Right ventricle myocardium inferior (tissue), 1 donor: ENCODE measurements around the gene DENND10. TPM values are rescaled to one million over a fixed set of nuclear protein-coding genes. Genes with fewer than 3 reads are reported as not detected.

Experiments
- ATAC-seq: fragments of 200-7000 bp; cut with Tn5 transposase; one replicate; pipeline ENCODE4 v1.9.1; 2020; ENCODE audit warnings: mild to moderate bottlenecking, moderate library complexity
- DNase-seq: peaks from one replicate; pipeline ENCODE4 v3.0.0; 2021; ENCODE audit errors: missing footprints
- intact Hi-C: fragments of 100-400 bp; cut with DNase I; formaldehyde crosslinking; loops from one replicate; pipeline ENCODE4 v1.11.0; 2022
- long read RNA-seq: library from polyadenylated mRNA; unstranded; transcript quantifications from one replicate; pipeline ENCODE4 v2.0.0, GENCODE V29; 2021
- total RNA-seq: library from RNA; stranded (reverse); fragmentation: NEBNext Ultra II Directional; extraction: Animal tissue kit (Norgen Biotek cat#: 25700); gene quantifications from one replicate; pipeline ENCODE4 v1.2.1, GENCODE V29; 2021
- donor health status: DM: no; HTN: yes; CAD: no; lungs with severe emphysema.

Gene DENND10, protein sequence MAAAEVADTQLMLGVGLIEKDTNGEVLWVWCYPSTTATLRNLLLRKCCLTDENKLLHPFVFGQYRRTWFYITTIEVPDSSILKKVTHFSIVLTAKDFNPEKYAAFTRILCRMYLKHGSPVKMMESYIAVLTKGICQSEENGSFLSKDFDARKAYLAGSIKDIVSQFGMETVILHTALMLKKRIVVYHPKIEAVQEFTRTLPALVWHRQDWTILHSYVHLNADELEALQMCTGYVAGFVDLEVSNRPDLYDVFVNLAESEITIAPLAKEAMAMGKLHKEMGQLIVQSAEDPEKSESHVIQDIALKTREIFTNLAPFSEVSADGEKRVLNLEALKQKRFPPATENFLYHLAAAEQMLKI
- 20.2 TPM for total RNA-seq
- long read RNA-seq, transcript FAM45A-201 (9 exons, 1,648 nt) = major isoform, 5 of 16 reads
- long read RNA-seq, partial matches to known transcripts = 0 of 16 reads
- long read RNA-seq, other reads (novel, unspliced or antisense) = 8 of 16 reads

DNA sequence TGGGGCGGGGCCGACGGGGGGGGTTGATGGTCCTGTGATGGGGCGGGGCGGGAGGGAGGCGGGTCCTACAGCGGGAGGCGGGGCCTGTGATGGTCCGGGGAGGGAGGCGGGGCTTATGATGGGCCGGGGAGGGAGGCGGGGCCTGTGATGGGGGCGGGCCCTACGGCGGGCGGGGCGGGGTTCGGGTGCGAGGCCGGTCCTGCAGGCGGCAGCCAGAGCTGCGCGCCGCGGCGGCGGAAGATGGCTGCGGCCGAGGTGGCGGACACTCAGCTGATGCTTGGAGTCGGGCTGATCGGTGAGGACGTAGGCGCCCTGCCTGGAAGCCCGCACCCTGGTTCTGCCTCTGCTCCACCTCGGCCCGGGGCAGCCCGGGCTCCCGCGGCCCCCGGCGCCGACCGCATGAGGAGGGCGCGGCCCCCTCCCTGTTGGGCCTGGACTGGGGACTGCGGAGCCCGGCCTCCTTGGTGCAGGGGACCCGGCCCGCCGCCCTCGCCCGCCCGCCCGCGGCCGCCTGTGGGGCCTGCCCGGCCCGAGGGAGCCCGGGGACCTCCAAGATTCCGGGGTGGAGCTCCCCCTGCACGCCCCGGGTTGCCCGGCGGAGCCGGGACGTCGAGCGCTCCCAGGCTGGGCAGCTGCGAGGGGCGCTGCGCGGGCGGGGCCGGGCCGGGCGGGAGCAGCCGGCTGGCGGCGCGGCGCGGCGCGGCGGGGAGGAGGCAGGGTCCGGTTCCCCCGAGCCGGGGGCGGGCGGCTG lies at the start of gene DENND10:
DENND10 (plus strand) TSS at position 211 of the 751 bp plus-strand sequence; CDS start at position 241, 30 bp downstream.
- DNase-seq (peak; percentile 91), ATAC-seq (peak; percentile 96)
- intact Hi-C loops = loop anchor here (2.0 kb wide), 1 partner anchor 23 kb away; the partner anchor contains the start of gene EIF3A

DNA sequence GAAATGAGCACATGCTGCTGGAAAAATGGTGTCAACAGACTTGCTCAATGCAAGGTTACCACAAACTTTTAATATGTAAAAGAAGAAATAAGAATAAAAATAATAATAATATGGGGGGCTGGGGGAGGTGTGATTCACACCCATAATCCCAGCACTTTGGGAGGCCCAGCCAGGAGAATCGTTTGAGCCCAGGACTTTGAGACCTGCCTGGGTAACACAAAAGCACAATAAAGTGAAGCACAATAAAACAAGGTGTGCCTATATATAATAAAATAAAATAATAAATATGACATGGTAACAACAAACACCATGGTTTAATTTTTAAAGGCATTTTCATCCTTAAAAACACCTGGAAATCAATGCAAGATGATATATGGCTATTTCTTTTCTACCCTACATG lies 48.4 kb upstream of the DENND10 start:
- no peak for ATAC-seq
- intact Hi-C loops = no loop called here

DNA sequence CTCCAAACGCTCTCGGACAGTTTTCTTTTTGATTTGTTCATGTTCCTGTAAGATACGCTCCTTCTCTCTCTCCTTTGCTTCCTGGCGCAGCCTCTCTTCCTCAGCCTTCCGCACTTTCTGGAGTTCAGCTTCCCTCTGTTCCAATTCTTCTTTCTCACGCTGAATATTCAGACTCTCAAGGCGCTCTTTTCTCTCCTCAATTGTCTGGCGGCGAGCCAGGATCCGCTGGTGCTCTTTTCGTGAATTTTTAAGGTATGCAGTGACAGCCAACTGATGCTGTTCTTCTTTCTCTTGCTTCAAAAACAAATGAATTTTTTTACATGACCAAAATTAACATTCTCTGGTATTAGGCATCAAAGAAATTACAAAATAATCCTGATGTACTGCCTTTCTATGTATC lies 45.9 kb upstream of the DENND10 start:
- intact Hi-C loops = no loop called here
- ATAC-seq (no peak), DNase-seq (no peak)

More for the DNA sequence above, 48.4 kb upstream of the DENND10 start:
- no peak for DNase-seq

DNA sequence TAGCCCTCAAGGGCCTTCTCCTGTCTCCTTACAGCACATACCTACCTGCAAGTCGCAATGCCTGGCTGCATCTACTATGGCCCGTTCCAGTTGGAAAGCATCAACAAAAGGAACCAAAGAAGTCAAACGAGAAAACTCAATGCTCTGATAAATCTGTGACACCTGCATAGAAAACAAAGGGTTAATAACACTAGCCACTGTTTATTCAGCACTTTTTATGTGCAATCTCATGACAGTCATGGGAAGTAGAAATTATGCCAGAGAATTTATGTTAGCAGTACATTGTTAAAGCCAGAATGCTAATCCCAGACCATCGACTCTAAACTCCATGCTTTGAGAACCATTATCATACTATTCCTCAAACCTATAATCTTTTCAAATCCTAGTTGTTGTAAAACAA lies 44.4 kb upstream of the DENND10 start:
- intact Hi-C loops = no loop called here
- ATAC-seq = no peak
- no peak for DNase-seq

DNA sequence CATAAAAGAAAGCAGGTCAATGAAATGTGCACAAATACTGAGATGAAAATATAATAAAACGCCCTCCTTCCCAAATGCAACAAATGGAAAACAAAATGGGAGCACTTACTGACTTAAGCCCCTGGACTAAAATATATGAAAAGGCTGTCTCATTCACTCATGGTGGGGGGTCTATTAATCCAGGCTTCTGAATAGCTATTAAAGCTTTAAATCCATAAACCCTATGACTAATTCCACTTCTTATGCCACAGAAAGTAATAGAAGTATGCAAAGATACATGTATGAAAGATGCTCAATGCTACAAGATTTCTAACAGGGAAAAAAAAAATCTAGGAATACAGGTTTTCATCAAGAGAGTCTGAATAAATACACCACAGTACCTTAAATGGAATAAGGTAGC lies 43.8 kb upstream of the DENND10 start:
- intact Hi-C loops = loop anchor here (10.0 kb wide), 1 partner anchor 515 kb away; no protein-coding TSS in a partner anchor
- no peak for DNase-seq
- no peak for ATAC-seq

DNA sequence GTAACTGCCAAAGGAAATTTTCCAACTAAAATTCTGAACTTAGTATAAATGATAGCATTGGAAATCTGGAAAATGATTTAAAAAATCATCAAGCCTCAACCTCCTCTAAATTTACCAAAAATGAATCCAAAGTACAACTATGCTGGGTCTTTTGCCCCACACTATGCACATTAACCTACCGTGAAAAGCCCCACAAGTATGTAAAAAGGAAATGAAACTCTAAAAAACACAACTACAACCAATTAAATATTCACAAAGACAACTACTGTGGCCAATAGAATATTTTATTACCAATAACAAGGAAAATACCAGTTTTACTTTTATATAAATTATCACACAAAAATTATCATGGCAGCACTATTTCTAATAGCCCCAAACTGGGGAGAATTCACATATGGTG lies 42.6 kb upstream of the DENND10 start:
- no peak for ATAC-seq
- intact Hi-C loops = loop anchor here (10.0 kb wide), 1 partner anchor 513 kb away; no protein-coding TSS in a partner anchor
- no peak for DNase-seq

DNA sequence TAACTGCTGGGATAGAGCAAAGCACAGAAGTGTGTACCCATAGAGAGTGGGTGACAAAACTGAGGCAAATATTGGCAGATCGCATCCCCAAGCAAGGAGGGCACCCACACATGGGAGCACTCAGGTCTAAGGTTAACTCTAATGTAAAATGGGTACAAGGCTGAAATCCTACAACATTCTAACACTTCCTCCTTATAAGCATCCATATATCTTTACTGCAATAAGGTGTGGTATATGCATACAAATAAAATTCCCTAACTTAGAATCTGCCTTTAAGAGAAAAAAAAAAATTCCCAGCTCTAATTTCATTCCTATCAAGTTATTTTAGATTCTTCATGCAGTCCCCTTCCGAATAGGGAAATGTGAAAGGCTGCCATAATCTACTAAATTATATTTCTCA lies 42.0 kb upstream of the DENND10 start:
- ATAC-seq = no peak
- DNase-seq = no peak
- intact Hi-C loops = loop anchor here (10.0 kb wide), 1 partner anchor 513 kb away; no protein-coding TSS in a partner anchor

DNA sequence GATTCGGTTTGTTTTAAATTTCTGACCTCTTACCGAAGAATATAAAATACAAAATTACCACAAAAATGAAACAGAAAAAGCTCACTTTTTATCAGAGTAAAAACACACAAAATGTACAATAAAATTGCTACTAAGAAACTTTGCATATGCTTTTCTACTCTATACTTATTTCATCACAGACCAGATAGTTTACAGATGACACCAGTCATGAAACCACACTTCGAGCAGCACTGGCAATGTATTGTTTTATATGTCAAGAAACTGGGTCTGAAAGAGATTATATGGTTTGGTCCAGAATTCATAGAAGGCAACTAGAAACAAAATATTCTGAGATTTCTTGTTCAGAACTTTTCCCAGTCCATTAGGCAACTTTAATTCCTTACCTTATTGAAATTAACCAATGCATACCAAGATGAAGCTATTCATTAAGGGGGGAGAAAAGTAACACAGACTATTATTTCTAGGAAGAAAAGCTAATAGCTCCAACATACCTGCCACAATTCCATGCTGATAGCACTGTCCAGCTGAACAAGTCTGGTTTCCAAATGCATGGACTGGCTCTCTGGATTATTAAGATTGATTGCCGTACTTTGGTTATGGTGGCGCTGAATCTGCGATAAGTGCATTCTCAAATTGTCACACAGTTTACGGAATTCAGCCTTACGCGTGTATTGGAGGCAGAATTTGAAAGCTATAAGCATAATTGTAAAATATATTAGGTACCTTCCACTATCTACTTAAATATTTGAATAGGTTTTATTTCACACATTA lies 33.3 kb upstream of the DENND10 start:
- ATAC-seq = no peak
- no peak for DNase-seq
- intact Hi-C loops = no loop called here

DNA sequence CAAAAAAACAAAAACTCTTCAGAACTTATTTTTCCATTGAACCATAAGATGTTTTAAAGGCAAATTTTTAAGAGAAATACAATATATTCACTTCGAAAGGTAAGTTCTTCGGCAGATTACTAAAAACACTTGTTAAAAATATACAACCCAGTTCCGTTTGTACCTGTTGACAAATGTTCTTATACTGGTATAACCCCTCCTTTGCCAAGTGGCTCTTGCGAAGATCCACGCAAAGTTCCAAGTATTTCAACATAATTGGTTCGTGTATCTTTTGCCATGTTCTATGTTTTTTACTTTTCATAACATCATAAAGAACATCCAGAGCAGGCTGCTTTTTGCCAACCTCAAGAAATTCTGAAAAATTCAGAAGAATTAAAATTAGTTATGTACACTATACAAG lies 30.3 kb upstream of the DENND10 start:
- ATAC-seq (no peak), DNase-seq (no peak)
- intact Hi-C loops = no loop called here

DNA sequence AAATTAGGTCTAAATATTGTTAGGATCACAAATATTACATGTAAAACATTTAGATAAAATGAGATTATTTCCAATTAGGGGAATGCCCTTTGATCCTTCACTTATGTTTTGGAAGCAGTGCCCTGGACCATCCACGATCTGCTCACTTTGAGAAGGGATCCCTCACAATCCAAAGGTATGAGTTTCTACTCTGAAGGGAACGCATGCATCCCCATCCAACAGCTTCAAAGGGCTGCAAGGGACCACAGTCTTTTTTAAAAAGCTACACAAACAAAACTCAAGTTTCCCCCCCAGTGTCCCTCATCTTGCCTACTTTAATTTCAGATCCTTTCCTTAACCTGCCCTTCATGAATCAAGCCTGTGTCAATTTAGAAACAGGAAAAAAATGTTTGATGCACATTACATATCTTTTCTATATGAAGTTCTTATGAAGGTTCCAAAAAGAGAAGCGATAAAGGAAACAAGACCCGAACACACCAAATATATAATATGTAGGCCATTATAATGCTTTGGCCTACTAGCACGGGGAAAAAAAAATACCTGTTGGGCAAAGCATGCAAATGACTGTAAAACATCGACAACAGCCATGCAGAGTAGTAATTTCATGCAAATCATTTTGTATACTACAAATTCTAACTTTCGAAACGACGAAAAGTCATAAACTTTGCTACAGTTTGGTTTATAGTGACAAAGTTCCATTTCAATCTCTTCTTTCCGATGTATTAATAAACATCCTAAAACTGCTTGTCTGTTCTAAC lies 25.3 kb upstream of the DENND10 start:
- no peak for ATAC-seq
- no peak for DNase-seq
- intact Hi-C loops = loop anchor here (5.0 kb wide), 1 partner anchor 46 kb away; no protein-coding TSS in a partner anchor

DNA sequence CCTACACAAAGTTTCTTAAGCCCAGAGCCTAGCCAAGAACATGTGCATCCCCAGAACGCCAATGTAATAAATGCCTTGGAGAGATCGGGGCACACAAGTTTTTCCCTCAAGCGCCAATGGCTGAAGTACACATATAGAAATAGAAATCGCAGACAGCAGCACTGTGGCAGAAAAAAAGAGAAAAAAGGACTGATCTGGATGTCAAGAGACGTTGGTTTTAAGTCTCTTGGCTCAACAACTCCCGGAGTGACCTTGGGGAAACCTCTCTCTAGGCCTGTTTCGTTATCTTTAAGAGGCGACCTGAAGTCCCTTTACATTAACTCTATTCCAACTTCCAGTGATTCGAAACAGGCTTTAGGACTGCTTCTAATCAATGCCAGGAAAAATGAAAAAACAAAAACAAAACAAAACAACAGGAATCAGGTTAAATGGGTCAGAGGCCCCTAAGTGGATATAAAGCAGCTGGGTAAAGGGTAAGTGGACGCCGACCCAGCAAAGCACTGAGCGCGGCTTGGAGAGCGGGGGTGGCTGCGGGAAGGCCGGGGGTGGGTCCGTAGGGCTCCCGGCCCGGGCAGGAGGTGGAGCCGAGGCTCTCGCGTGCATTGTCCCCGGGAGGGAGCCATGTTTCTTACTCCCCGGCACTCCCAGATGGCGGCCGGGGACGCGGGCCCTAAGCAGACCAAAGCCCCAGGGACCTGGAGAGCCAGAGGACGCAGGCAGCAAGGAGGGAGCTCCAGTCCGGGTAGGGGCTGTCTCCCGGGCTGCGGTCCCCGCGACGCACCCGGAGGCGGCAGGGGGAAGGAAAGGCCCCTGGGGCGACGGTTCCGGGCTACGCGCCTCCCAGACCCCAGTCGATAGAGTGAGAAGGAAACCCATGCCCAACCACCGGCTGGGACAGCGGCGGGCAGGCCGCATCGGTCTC lies 24.1 kb upstream of the DENND10 start:
- DNase-seq (peak; percentile 88), ATAC-seq (peak; percentile 88)
- intact Hi-C loops = loop anchor here (2.0 to 5.0 kb wide), 3 partner anchors 25 to 87 kb away; partner anchors contain the start of genes DENND10 and SFXN4

DNA sequence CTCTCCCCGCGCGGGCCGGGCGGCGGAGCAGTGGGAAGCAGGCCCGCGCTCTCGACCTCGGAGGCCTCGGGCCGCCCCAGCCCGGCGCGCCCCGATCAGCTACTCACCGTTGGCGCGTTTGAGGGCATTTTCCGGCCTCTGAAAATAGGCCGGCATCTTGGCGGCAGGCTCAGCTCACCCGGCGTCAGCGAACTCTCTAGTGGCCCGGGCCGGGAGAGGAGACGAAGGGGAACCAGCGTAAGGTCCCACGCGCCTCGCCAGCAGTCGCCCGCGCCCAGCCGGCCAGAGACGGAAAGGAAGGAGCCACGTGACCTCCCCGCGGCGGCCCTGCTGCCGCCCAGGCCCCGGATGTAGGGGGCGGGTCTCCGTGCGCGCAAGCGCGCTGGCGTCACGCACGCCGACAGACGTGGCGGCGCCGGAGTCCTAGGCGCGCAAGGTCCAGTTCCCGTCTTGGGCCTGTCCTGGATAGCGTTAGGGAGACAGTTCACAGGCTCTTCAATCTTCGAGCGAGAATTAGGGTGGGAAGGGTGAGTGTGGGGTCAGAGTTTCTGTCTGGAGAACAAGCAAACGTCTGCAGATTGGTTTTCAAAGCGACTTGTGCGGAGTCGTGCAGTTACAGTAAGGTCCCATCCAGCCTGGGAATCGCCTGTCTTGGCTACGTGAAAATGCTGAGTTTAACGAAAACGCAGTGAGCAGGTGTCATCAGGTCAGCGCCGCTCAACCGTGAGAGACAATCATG lies 23.2 kb upstream of the DENND10 start, which contains the start of gene EIF3A:
EIF3A (minus strand) TSS at position 297 of the 739 bp plus-strand sequence; CDS start at position 156, 141 bp downstream.
- intact Hi-C loops = loop anchor here (2.0 to 5.0 kb wide), 2 partner anchors 24 to 87 kb away; partner anchors contain the start of genes DENND10 and SFXN4
- DNase-seq (peak; percentile 96), ATAC-seq (peak; percentile 97)

DNA sequence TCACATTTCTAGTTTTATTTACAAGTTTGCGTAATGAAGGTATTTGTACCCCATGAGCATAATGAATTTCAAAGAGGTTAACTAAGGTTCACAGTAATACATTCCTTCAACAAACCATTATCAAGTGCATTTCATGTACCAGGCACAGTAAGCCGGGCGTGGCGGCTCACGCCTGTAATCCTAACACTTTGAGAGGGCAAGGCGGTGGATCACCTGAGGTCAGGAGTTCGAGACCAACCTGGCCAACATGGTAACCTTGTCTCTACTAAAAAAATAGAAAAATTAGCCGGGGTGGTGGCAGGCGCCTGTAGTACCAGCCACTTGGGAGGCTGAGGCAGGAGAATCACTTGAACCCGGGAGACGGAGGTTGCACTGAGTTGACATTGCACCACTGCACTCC lies 19.0 kb upstream of the DENND10 start:
- intact Hi-C loops = loop anchor here (5.0 kb wide), 1 partner anchor 82 kb away; the partner anchor contains the start of gene SFXN4
- DNase-seq (no peak), ATAC-seq (no peak)

DNA sequence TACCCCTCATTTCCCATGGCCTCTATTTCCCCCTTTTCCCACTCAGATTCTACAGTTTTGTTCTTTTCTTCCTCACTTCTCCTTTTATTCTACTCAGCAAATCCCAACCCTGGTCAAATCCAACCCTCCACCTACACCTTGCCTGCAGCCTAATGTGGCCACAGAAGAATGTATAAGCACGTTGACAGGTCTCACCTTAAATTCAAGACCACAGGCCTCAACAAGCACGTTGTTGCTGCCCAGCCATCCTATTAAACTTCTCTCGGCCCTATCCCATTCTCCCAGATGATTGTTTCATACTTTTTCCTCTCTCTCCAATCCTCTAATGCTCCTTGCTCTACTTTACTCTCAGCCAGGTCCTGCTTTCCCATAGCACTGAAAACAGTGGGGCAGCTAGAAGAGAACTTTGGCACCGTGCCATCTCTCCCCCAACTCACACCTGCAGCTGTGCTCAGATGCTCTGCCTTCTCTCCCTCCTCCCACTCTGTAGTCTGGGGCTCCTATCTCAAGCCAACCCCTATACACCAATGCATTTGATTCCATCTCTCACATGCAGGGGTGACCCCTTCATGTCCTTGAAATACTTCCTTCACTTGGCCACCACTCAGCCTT lies 16.5 kb upstream of the DENND10 start:
- ATAC-seq (no peak), DNase-seq (no peak)
- intact Hi-C loops = no loop called here

DNA sequence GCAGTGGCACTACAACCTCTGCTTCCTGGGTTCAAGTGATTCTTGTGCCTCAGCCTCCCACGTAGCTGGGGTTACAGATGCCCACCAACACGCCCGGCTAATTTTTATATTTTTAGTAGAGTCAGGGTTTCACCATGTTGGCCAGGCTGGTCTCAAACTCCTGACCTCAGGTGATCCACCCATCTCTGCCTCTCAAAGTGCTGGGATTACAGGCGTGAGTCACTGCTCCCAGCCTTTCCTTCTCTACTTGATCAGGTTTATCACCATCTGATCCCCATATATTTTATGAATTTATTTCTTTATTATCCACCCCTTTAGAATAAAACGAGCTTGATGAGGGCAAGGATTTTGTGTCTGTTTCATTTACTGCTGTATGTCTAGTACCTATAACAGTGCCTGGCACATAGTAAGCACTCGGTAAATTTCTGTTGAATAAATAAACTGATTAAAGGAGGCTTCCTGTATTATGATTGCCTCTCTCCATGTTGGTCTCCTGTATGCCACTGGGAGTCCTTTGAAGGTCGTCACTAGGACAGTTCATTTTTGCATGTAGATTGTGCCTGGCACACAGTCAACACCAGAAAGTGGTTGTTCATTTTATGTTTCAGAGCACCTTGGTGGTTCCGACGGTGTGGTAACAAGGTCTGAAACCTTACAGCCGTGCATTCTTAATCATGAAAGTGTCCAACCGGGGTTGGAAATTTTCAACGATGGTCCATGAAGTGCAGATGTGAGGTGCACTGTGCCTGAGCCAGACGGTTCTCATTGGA lies 13.7 kb upstream of the DENND10 start:
- DNase-seq (no peak), ATAC-seq (no peak)
- intact Hi-C loops = no loop called here
